HG02623 (cell line): ENCODE measurements around the gene PDP2.

ENCODE experiments used
- ATAC-seq: cut with Tn5 transposase; IDR thresholded peaks from one replicate; pipeline ENCODE4 v1.9.1; 2021; ENCODE audit warnings: moderate library complexity; ENCODE audit not compliant: unreplicated experiment

The PDP2 gene

GRCh38 chr16:66901626-66902025 is 21.3 kb downstream of the PDP2 start:
- ATAC-seq: no peak

- ATAC-seq: no peak
Measured at GRCh38 chr16:66902648-66903543, 22.6 kb downstream of the PDP2 start.

- no peak for ATAC-seq
Measured at GRCh38 chr16:66903544-66904427, 23.5 kb downstream of the PDP2 start.

- no peak for ATAC-seq
Measured at GRCh38 chr16:66904428-66904845, 24.1 kb downstream of the PDP2 start.

GRCh38 chr16:66904846-66905632 is 24.7 kb downstream of the PDP2 start:
- ATAC-seq: no peak

- ATAC-seq: no peak
Measured at GRCh38 chr16:66905633-66906539, 25.6 kb downstream of the PDP2 start.

- ATAC-seq: no peak
Measured at GRCh38 chr16:66906916-66907836, 26.9 kb downstream of the PDP2 start.

- no peak for ATAC-seq
Measured at GRCh38 chr16:66908116-66908515, 27.8 kb downstream of the PDP2 start.

- ATAC-seq: no peak
Measured at GRCh38 chr16:66908762-66909559, 28.6 kb downstream of the PDP2 start.

- ATAC-seq: no peak
Measured at GRCh38 chr16:66910175-66910940, 30.0 kb downstream of the PDP2 start.

GRCh38 chr16:66911112-66911511 is 30.8 kb downstream of the PDP2 start:
- no peak for ATAC-seq

- no peak for ATAC-seq
Measured at GRCh38 chr16:66911801-66912200, 31.5 kb downstream of the PDP2 start.

GRCh38 chr16:66913081-66913480 is 32.8 kb downstream of the PDP2 start:
- no peak for ATAC-seq

GRCh38 chr16:66913711-66914110 is 33.4 kb downstream of the PDP2 start:
- ATAC-seq: no peak

GRCh38 chr16:66914541-66914940 is 34.2 kb downstream of the PDP2 start:
- ATAC-seq: no peak

- ATAC-seq: no peak
Measured at GRCh38 chr16:66915041-66915440, 34.7 kb downstream of the PDP2 start.

GRCh38 chr16:66916518-66916917 is 36.2 kb downstream of the PDP2 start:
- no peak for ATAC-seq
